Stimulated activated CD4-positive, alpha-beta T cell treated with anti-CD3 and anti-CD28 coated beads, Interleukin-1b, Interleukin-23, amount 100 ng/mL, for 48 hours (primary cell): ENCODE measurements around the gene EIF4G2.
A peak's percentile ranks its signal among the peaks of the same experiment; 100 is the strongest.

Source experiments
- DNase-seq: peaks from one replicate; pipeline ENCODE4 v3.0.0-alpha.2; 2020

Gene EIF4G2

GRCh38 chr11:10770626-10771254 is 38.0 kb downstream of the EIF4G2 start:
- no peak for DNase-seq

DNA sequence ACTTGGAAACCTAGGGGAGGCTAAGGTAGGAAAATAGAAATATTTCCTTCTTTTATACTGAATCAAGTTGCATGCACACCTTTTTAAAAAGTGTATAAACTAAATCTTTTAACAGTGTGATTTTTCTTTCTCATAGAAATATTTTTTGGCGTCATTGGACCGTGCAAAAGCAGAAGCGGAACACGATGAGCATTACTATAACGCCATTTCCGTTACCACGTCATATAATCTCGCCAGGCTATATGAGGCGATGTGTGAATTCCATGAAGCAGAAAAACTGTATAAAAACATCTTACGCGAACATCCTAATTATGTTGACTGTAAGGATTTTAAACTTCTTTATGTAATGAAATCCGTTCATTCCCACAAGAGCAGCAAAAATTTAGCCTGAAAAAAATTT is 44.3 kb downstream of the EIF4G2 start:
- no peak for DNase-seq

- DNase-seq = no peak
Measured at GRCh38 chr11:10763766-10764165, 45.0 kb downstream of the EIF4G2 start.

DNA sequence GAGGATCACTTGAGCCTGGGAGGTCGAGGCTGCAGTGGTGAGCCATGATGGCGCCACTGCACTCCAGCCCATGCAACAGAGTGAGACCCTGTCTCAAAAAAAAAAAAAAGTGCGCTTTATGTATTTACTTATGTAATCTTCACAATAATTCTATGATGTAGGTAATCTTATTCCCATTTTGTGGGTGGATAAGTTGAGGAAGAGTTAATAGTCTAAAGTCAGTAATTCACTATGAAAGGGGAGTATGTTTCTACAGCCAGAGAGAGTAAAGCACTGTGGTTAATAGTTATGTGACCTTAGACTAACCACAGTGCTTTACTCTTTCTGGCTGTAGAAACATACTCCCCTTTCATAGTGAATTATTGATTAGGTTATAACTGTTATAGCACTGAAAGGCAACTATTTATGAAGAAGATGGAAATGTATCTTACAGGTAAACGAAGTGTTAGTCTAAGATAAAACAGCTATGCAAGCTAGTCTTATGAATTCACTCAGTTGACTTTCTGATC is 45.8 kb downstream of the EIF4G2 start:
- DNase-seq = no peak

DNA sequence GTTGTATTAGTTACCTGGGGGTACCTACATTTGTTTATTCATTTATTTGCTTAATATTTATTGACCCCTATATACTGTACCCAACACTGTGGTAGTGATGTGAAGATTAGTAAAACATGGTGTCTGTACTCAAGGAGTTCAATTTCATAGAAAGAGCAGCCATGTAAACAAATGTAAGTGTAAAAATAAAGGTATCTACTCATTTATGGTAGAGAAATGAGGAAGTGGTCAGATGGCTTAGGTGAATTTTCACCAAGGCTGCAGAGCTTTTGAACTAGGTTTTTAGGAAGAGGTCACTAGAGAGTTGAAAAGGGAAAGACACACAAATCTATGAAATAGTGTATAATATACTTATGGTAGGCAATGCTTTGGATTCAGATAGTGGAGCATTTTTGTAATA is 46.5 kb downstream of the EIF4G2 start:
- no peak for DNase-seq

GRCh38 chr11:10761085-10761698 is 47.5 kb downstream of the EIF4G2 start:
- DNase-seq = no peak

DNA sequence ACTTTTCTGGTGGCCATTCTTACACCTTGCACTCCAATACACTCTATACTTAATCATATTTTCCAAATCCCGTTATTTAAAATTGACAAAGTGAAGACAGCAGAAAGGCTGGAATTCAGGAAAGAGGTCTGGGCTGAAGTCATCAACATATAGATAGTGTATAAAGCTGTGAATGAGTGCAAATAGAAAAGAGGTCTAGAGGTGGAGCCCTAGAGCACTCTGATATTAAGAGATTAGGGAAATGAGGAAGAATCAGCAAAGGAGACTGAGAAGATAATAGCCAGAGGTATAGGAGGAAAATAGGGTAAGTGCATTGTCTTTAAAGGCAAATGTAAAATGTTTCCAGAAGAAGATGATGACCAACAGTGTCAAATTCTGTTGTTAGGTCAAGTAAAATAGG is 49.8 kb downstream of the EIF4G2 start:
- no peak for DNase-seq

DNA sequence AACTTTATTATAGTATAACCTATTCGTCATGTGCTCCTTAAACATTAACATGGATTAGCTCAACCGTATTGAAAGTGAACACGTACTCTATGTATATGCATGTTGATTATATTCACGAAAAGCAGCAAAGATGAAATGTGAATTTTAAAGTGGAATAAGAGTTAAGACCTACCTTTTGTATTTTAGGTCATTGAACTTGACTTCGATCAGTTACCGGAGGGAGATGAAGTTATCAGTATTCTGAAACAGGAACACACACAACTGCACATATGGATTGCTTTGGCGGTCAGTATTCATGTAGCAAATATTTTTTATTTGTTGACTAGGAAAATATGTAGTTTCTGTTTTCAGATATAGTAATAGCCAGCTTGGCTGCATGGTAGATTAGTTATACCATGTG is 56.2 kb downstream of the EIF4G2 start:
- no peak for DNase-seq

DNA sequence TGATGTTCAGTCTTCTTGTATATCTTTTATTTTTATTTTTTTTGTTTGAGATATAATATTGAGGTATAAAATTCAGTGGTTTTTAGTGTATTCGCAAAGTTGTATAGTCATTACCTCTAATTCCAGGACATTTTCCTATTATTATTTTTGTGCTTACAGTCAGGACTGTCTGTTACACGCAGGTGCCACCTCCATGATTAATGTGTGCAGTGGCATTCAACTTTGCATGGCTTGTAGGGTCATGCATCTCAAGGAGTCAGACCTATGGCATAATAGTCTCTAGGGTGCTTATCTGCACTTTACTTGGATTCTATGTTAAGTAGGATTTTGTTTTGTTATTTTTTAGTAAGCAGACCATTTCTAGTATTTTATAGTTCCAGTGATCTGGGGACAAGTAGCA is 56.7 kb downstream of the EIF4G2 start:
- DNase-seq = no peak

DNA sequence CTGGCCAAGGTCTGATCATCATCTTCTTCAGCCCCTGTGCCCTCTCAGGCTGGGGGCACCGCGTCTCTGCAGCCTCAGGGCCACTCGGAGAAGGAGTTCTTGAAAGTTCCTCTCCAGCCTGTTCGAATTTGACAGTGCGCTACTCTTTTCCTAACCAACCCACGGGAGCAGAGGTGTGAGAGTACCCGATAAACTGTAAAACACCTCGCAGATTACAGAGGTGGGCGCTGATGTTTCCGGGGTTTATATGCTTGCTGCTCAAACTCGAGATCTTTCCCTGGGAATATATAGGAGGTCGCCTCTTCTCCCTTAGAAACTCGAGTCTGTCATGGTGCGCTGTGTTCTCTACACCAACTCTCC is 57.2 kb downstream of the EIF4G2 start:
- no peak for DNase-seq

GRCh38 chr11:10750838-10751580 is 57.7 kb downstream of the EIF4G2 start, which contains the start of gene CTR9:
CTR9 (plus strand) TSS chr11:10751246; CDS start chr11:10751413, 167 bp downstream.
- DNase-seq = peak; percentile 95

DNA sequence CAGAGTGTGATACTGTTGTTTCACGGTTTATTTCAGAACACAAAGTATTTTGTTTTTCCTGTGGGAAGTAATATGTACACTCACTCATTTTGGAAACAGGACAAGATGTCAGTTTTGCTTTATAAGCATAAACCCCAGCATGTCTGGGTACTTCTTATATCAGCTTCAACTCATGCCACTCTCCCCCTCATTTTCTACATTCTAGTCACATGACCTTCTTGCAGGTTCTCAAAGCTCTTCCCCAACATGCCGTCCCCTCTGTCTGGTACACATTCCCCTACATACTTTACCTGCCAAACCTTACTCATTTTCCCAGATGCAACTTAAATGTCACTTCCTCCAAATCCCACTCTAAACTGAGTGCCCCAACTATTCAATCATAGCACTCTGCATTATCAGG is 59.2 kb downstream of the EIF4G2 start:
- DNase-seq = no peak

DNA sequence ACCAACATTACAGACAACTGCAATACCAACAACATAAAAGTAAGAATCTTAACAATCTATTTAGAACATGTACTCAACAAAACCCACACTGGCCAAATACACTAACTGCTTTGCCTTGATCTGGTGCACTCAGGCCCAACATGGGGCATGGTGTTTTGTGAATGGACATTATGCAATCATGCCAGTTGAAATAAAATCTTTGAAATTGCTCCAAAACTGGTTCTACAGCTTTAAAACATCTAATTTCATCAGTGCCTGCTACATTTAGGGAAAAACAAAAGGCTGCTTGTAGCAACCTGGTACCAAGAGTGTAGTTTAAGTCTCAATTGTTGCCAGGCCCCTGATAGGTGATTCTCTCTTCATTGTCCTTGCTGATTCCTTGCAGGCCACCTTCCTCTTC is 61.0 kb downstream of the EIF4G2 start:
- DNase-seq = no peak
